NCI-H1417 treated with DMSO at 0.1 percent for 48 hours (cell line): Measurements from ENCODE around the gene ACP7.
"Not testable (repeated sequence)": the region's sequence is repeated elsewhere in the genome, so short reads cannot be mapped to it uniquely, and the experiment has no call there.

Experiments
- DNase-seq: peaks from one replicate; lab custom pipeline; 2025; lab: John Stamatoyannopoulos, UW

The ACP7 gene

GRCh38 chr19:39078436-39079200 is 5.5 kb upstream of the ACP7 start:
- no peak for DNase-seq

GRCh38 chr19:39080431-39080830 is 3.7 kb upstream of the ACP7 start:
- no peak for DNase-seq

GRCh38 chr19:39082167-39082566 is 2.0 kb upstream of the ACP7 start:
- no peak for DNase-seq

GRCh38 chr19:39082745-39083598 is 1.2 kb upstream of the ACP7 start:
- no peak for DNase-seq

GRCh38 chr19:39083599-39083982 is 577 bp upstream of the ACP7 start:
- DNase-seq = no peak

- no peak for DNase-seq
Observed at GRCh38 chr19:39084732-39085080, 538 bp downstream of the ACP7 start.

GRCh38 chr19:39085392-39085791 is 1.2 kb downstream of the ACP7 start:
- no peak for DNase-seq

GRCh38 chr19:39086386-39086785 is 2.2 kb downstream of the ACP7 start:
- no peak for DNase-seq

GRCh38 chr19:39087907-39088686 is 3.9 kb downstream of the ACP7 start:
- no peak for DNase-seq

- not testable (repeated sequence) for DNase-seq
Observed at GRCh38 chr19:39090016-39090415, 5.8 kb downstream of the ACP7 start.

GRCh38 chr19:39090881-39091280 is 6.7 kb downstream of the ACP7 start:
- DNase-seq = no peak

- DNase-seq = not testable (repeated sequence)
Observed at GRCh38 chr19:39095799-39096540, 11.8 kb downstream of the ACP7 start.

- no peak for DNase-seq
Observed at GRCh38 chr19:39097299-39097698, 13.1 kb downstream of the ACP7 start.

GRCh38 chr19:39097721-39098120 is 13.6 kb downstream of the ACP7 start:
- no peak for DNase-seq

GRCh38 chr19:39098365-39099269 is 14.4 kb downstream of the ACP7 start:
- DNase-seq = no peak

GRCh38 chr19:39099341-39099740 is 15.2 kb downstream of the ACP7 start:
- DNase-seq = no peak

- no peak for DNase-seq
Observed at GRCh38 chr19:39100500-39101166, 16.5 kb downstream of the ACP7 start.

- no peak for DNase-seq
Observed at GRCh38 chr19:39103151-39103550, 19.0 kb downstream of the ACP7 start.

GRCh38 chr19:39104186-39104596 is 20.0 kb downstream of the ACP7 start:
- DNase-seq = no peak

GRCh38 chr19:39106194-39106593 is 22.0 kb downstream of the ACP7 start:
- DNase-seq = no peak
